GM18870 (cell line): ENCODE results near the gene ZIC5.

Experiments used
- ATAC-seq: cut with Tn5 transposase; IDR thresholded peaks from one replicate; pipeline ENCODE4 v1.9.1; 2021; ENCODE audit warnings: moderate library complexity; ENCODE audit not compliant: unreplicated experiment

ZIC5 gene

GRCh38 chr13:99987154-99988019 is 15.8 kb upstream of the ZIC5 start:
- no peak for ATAC-seq

GRCh38 chr13:99986741-99987140 is 15.2 kb upstream of the ZIC5 start:
- no peak for ATAC-seq

GRCh38 chr13:99985886-99986527 is 14.4 kb upstream of the ZIC5 start:
- ATAC-seq = no peak

GRCh38 chr13:99985241-99985874 is 13.8 kb upstream of the ZIC5 start:
- ATAC-seq = no peak

GRCh38 chr13:99984461-99985240 is 13.1 kb upstream of the ZIC5 start:
- no peak for ATAC-seq

- ATAC-seq = no peak
These were observed 12.2 kb upstream of the ZIC5 start for GRCh38 chr13:99983499-99984401.

GRCh38 chr13:99982731-99983498 is 11.3 kb upstream of the ZIC5 start:
- ATAC-seq = no peak

GRCh38 chr13:99982036-99982730 is 10.6 kb upstream of the ZIC5 start:
- ATAC-seq = no peak

GRCh38 chr13:99981735-99982035 is 10.1 kb upstream of the ZIC5 start, which contains the start of gene ZIC2:
Gene ZIC2, plus strand, starts transcription at chr13:99981784. Its CDS starts 281 bp downstream, at chr13:99982065.
- ATAC-seq = no peak

GRCh38 chr13:99980824-99981734 is 9.5 kb upstream of the ZIC5 start:
- ATAC-seq = no peak

- ATAC-seq = no peak
These were observed 8.7 kb upstream of the ZIC5 start for GRCh38 chr13:99980201-99980823.

- no peak for ATAC-seq
These were observed 8.1 kb upstream of the ZIC5 start for GRCh38 chr13:99979453-99980200.

GRCh38 chr13:99978799-99979452 is 7.4 kb upstream of the ZIC5 start:
- ATAC-seq = no peak

GRCh38 chr13:99977912-99978798 is 6.6 kb upstream of the ZIC5 start:
- no peak for ATAC-seq

GRCh38 chr13:99977334-99977911 is 5.9 kb upstream of the ZIC5 start:
- no peak for ATAC-seq
